Measurements from ENCODE around the gene EMILIN2.

Gene EMILIN2

GRCh38 chr18:2956056-2956455 lies 109.2 kb downstream of the EMILIN2 start:
- DNase-seq (no peak), ATAC-seq (replicated peaks) (peak; percentile 16)
- peaks cover 83% of the 10 kb centered on the region for H3K36me3 Mint-ChIP-seq (ENCODE audit: insufficient read depth)
- H3K9me3 Mint-ChIP-seq = no peaks in the 10 kb centered on the region
- H3K4me3 Mint-ChIP-seq = peak overlapping the region; percentile 80 to 82
- H3K27me3 Mint-ChIP-seq = no peaks in the 10 kb centered on the region
- peak overlapping the region; percentile 93 to 99 for H3K27ac Mint-ChIP-seq
- H3K4me1 Mint-ChIP-seq (ENCODE audit: low read depth in 2 of 2) = peaks cover 40 to 65% of the 10 kb centered on the region in 2 donors

GRCh38 chr18:2958819-2959298 lies 112.1 kb downstream of the EMILIN2 start:
- Mint-ChIP-seq H3K27me3 (no peaks in the 10 kb centered on the region), H3K4me1 (ENCODE audit: low read depth in 2 of 2) (peaks cover 55 to 82% of the 10 kb centered on the region in 2 donors), H3K9me3 (no peaks in the 10 kb centered on the region), H3K27ac (peak overlapping the region; percentile 93 to 99), H3K36me3 (ENCODE audit: insufficient read depth) (peaks cover 63% of the 10 kb centered on the region), H3K4me3 (peak overlapping the region; percentile 67 to 85)
- DNase-seq (no peak), ATAC-seq (replicated peaks) (peak; percentile 9)

- H3K27me3 Mint-ChIP-seq = no peaks in the 10 kb centered on the region
- H3K4me3 Mint-ChIP-seq = peak overlapping the region; percentile 67 to 85
- no peaks in the 10 kb centered on the region for H3K9me3 Mint-ChIP-seq
- DNase-seq (no peak), ATAC-seq (replicated peaks) (no peak)
- H3K27ac Mint-ChIP-seq = peak overlapping the region; percentile 93 to 99
- peaks cover 58% of the 10 kb centered on the region for H3K36me3 Mint-ChIP-seq (ENCODE audit: insufficient read depth)
- peaks cover 56 to 82% of the 10 kb centered on the region in 2 donors for H3K4me1 Mint-ChIP-seq (ENCODE audit: low read depth in 2 of 2)
These were observed 112.5 kb downstream of the EMILIN2 start for GRCh38 chr18:2959341-2959740.

GRCh38 chr18:2960983-2961696 lies 114.3 kb downstream of the EMILIN2 start:
- DNase-seq (no peak), ATAC-seq (replicated peaks) (no peak)
- no peaks in the 10 kb centered on the region for H3K27me3 Mint-ChIP-seq
- H3K9me3 Mint-ChIP-seq = no peaks in the 10 kb centered on the region
- peak overlapping the region; percentile 93 to 99 for H3K27ac Mint-ChIP-seq
- H3K4me3 Mint-ChIP-seq = peak overlapping the region; percentile 67 to 85
- peaks cover 55 to 82% of the 10 kb centered on the region in 2 donors for H3K4me1 Mint-ChIP-seq (ENCODE audit: low read depth in 2 of 2)
- peaks cover 46% of the 10 kb centered on the region for H3K36me3 Mint-ChIP-seq (ENCODE audit: insufficient read depth)

GRCh38 chr18:2961821-2962220 lies 115.0 kb downstream of the EMILIN2 start:
- no peak for DNase-seq
- H3K4me1 Mint-ChIP-seq (ENCODE audit: low read depth in 2 of 2) = peaks cover 59 to 82% of the 10 kb centered on the region in 2 donors
- ATAC-seq (replicated peaks) = no peak
- peak overlapping the region; percentile 93 to 99 for H3K27ac Mint-ChIP-seq
- H3K4me3 Mint-ChIP-seq = peak overlapping the region; percentile 67 to 85
- no peaks in the 10 kb centered on the region for H3K9me3 Mint-ChIP-seq
- peaks cover 45% of the 10 kb centered on the region for H3K36me3 Mint-ChIP-seq (ENCODE audit: insufficient read depth)
- no peaks in the 10 kb centered on the region for H3K27me3 Mint-ChIP-seq

- ATAC-seq (replicated peaks) = peak; percentile 68
- Mint-ChIP-seq H3K27ac (peak overlapping the region; percentile 93 to 99), H3K9me3 (no peaks in the 10 kb centered on the region), H3K4me3 (peak overlapping the region; percentile 70 to 85), H3K4me1 (ENCODE audit: low read depth in 2 of 2) (peaks cover 58 to 78% of the 10 kb centered on the region in 2 donors), H3K27me3 (no peaks in the 10 kb centered on the region), H3K36me3 (ENCODE audit: insufficient read depth) (peaks cover 35% of the 10 kb centered on the region)
- peak; percentile 52 to 62 (median 53) for DNase-seq
These were observed 116.2 kb downstream of the EMILIN2 start for GRCh38 chr18:2963048-2963447.

GRCh38 chr18:2964361-2965010 lies 117.7 kb downstream of the EMILIN2 start:
- no peak for ATAC-seq (replicated peaks)
- H3K27ac Mint-ChIP-seq = peak overlapping the region; percentile 93 to 99
- peak overlapping the region; percentile 75 to 88 for H3K4me3 Mint-ChIP-seq
- no peaks in the 10 kb centered on the region for H3K27me3 Mint-ChIP-seq
- H3K4me1 Mint-ChIP-seq (ENCODE audit: low read depth in 2 of 2) = peaks cover 64 to 79% of the 10 kb centered on the region in 2 donors
- no peak for DNase-seq
- H3K9me3 Mint-ChIP-seq = no peaks in the 10 kb centered on the region
- H3K36me3 Mint-ChIP-seq (ENCODE audit: insufficient read depth) = peaks cover 23% of the 10 kb centered on the region
